Measurements from ENCODE around the gene CYP39A1. TPM values are rescaled to one million over a fixed set of nuclear protein-coding genes. Genes with fewer than 3 reads are reported as not detected.

CYP39A1 gene, protein sequence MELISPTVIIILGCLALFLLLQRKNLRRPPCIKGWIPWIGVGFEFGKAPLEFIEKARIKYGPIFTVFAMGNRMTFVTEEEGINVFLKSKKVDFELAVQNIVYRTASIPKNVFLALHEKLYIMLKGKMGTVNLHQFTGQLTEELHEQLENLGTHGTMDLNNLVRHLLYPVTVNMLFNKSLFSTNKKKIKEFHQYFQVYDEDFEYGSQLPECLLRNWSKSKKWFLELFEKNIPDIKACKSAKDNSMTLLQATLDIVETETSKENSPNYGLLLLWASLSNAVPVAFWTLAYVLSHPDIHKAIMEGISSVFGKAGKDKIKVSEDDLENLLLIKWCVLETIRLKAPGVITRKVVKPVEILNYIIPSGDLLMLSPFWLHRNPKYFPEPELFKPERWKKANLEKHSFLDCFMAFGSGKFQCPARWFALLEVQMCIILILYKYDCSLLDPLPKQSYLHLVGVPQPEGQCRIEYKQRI
- 10 to 100 TPM in 1 of 5 donors, 1 to 10 TPM in 3, not detected in 1; 1.8 to 11.6 (median 7.9) TPM for total RNA-seq
- polyA plus RNA-seq = 1 to 10 TPM; 4.7 to 8.2 (median 5.9) TPM
- long read RNA-seq, donor 1 = 0 reads
- long read RNA-seq, donor 2 = 0 reads
- long read RNA-seq, donor 3 = 0 reads
- long read RNA-seq, donor 4 = 0 reads
- long read RNA-seq, donor 5, partial matches to known transcripts = 0 of 1 reads
- long read RNA-seq, donor 5, other reads (novel, unspliced or antisense) = 0 of 1 reads
- long read RNA-seq, donor 6, partial matches to known transcripts = 30 of 30 reads
- long read RNA-seq, donor 6, other reads (novel, unspliced or antisense) = 0 of 30 reads
- long read RNA-seq, donor 7, partial matches to known transcripts = 0 of 1 reads
- long read RNA-seq, donor 7, other reads (novel, unspliced or antisense) = 0 of 1 reads
- long read RNA-seq, donor 8 = 0 reads
- long read RNA-seq, donor 9 = 0 reads
- long read RNA-seq, donor 10, partial matches to known transcripts = 0 of 1 reads
- long read RNA-seq, donor 10, other reads (novel, unspliced or antisense) = 0 of 1 reads

DNA sequence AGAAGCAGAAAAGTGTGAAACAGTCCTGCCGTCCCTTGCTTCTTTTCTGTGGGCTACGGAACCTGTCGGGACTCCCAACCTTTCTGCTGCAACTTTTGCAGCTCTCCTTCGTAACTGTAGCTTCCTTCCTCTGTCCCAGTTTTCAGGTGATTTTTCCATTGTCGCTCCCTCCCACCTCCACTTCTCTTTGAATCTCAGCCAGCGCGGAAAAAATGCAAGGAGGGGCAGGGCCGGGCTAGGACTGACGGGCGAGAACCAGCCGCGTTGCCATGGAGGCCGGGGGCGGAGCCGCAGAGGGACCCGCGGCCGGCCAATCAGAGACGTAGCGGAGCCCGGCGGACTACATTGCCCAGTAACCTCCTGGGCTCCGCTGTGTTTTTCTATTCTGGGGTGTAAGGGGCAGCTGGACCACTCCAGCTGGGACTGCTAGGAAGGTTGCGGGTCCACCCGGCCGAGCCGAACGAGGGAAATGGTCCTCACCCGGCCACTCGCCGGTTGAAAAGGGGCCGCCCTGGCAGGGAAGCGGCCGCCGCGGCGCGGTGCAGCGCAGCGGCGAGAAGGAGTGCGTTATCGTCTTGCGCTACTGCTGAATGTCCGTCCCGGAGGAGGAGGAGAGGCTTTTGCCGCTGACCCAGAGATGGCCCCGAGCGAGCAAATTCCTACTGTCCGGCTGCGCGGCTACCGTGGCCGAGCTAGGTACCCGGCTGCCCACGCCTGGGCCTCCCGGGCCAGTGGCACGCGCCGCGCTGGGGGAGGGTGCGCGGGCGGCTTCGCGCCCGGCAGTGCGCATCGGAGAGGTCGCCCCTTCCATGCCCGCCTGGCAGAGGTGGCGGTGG is at the start of gene CYP39A1, which contains the start of gene SLC25A27:
CYP39A1 (minus strand) TSS at position 216 of the 836 bp plus-strand sequence. CDS start 236 bp downstream, outside the sequence.
SLC25A27 (plus strand) TSS at position 373 of the 836 bp plus-strand sequence; CDS start at position 591, 218 bp downstream.
- H3K4me1 ChIP-seq = peaks cover 0 to 37% (median 24%) of the 10 kb centered on the region in 4 donors
- no peaks in the 10 kb centered on the region for H3K27me3 ChIP-seq
- WGBS, 5 donors = 0 to 1% (median 0%) methylated on average over 28 to 72 of the region's 72 CpGs
- TF ChIP-seq POLR2A (IDR thresholded peaks at IDR 0.05) (peak in 1 of 4 donors; percentile 14), EP300 (IDR thresholded peaks at IDR 0.05) (no peak), POLR2AphosphoS5 (IDR thresholded peaks at IDR 0.05) (peak in 1 of 3 donors; percentile 43)
- TF ChIP-seq, protein P1, sequence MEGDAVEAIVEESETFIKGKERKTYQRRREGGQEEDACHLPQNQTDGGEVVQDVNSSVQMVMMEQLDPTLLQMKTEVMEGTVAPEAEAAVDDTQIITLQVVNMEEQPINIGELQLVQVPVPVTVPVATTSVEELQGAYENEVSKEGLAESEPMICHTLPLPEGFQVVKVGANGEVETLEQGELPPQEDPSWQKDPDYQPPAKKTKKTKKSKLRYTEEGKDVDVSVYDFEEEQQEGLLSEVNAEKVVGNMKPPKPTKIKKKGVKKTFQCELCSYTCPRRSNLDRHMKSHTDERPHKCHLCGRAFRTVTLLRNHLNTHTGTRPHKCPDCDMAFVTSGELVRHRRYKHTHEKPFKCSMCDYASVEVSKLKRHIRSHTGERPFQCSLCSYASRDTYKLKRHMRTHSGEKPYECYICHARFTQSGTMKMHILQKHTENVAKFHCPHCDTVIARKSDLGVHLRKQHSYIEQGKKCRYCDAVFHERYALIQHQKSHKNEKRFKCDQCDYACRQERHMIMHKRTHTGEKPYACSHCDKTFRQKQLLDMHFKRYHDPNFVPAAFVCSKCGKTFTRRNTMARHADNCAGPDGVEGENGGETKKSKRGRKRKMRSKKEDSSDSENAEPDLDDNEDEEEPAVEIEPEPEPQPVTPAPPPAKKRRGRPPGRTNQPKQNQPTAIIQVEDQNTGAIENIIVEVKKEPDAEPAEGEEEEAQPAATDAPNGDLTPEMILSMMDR (IDR thresholded peaks at IDR 0.05) = no peak
- H3K27ac ChIP-seq = peak within 1 kb of the TSS; percentile 82 to 92 (median 86)
- peak; percentile 96 to 98 for DNase-seq
- peaks cover 0 to 9% (median 2%) of the 10 kb centered on the region in 4 donors for H3K36me3 ChIP-seq
- intact Hi-C loops (cut with DNase I; ENCODE audit: low total_unique reads) = no loop called here
- no peaks in the 10 kb centered on the region for H3K9me3 ChIP-seq
- peak within 1 kb of the TSS; percentile 82 to 92 (median 88) for H3K4me3 ChIP-seq

DNA sequence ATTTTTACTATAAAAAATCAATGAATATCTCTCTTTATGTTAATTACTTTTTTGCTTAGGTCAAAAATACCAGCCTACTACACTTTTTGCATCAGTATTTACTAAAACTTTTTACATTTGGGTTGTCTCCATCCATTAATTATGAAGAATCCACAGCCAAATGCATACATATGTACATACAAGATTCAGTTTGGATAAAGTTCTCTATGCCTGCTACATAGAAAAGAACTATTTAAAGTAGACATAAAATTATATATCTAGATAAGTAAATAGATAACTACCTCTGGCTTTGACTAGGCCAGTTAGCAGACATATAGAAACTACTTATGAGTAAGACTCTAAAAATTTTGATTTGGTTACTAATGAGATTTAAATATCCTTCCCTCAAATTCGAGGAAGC is 47.4 kb upstream of the CYP39A1 start:
- DNase-seq = no peak
- Histone ChIP-seq H3K4me3 (no peak overlapping the region), H3K36me3 (no peaks in the 10 kb centered on the region), H3K4me1 (no peaks in the 10 kb centered on the region), H3K27ac (no peak overlapping the region), H3K27me3 (no peaks in the 10 kb centered on the region), H3K9me3 (no peaks in the 10 kb centered on the region)
- intact Hi-C loops (cut with DNase I; ENCODE audit: low total_unique reads) = no loop called here
- WGBS, 5 donors = 60 to 79% (median 73%) methylated on average over 1 of the region's 1 CpG
- TF ChIP-seq EP300 (IDR thresholded peaks at IDR 0.05) = no peak
- TF ChIP-seq, protein P1 (IDR thresholded peaks at IDR 0.05) = no peak
- no peak for TF ChIP-seq POLR2A (IDR thresholded peaks at IDR 0.05)
- no peak for TF ChIP-seq POLR2AphosphoS5 (IDR thresholded peaks at IDR 0.05)

DNA sequence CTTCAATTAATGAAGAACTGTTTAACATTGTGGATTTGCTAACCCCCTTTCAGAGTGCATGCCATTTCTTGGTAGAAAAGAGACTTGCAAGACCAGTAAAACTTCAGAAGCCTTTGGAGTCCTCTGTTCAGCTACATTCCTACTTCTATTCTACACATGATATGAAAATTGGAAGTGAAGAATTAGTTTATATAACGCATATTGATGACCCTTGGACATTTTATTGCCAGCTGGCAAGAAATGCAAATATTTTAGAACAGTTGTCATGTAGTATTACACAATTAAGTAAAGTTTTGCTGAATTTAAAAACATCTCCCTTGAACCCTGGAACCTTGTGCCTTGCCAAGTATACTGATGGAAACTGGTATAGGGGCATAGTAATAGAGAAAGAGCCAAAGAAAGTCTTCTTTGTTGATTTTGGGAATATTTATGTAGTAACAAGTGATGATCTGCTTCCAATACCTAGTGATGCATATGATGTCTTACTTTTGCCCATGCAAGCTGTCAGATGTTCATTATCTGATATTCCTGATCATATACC is 38.4 kb upstream of the CYP39A1 start:
- TF ChIP-seq, protein P1 (IDR thresholded peaks at IDR 0.05) = no peak
- TF ChIP-seq POLR2AphosphoS5 (IDR thresholded peaks at IDR 0.05) (no peak), POLR2A (IDR thresholded peaks at IDR 0.05) (no peak), EP300 (IDR thresholded peaks at IDR 0.05) (no peak)
- intact Hi-C loops (cut with DNase I; ENCODE audit: low total_unique reads) = no loop called here
- no peak for DNase-seq
- 53 to 65% (median 58%) methylated on average over 1 of the region's 1 CpG for WGBS, 5 donors
- no peaks in the 10 kb centered on the region for H3K27me3 ChIP-seq
- no peaks in the 10 kb centered on the region for H3K4me1 ChIP-seq
- H3K36me3 ChIP-seq = no peaks in the 10 kb centered on the region
- no peak overlapping the region for H3K4me3 ChIP-seq
- peaks cover 0 to 6% (median 0%) of the 10 kb centered on the region in 4 donors for H3K9me3 ChIP-seq
- no peak overlapping the region for H3K27ac ChIP-seq

Data from stomach (tissue), 19 donors.